Nephron progenitor cell (in vitro differentiated cells): ENCODE results near the gene SHISA2.

ENCODE experiments used
- DNase-seq: peaks from one replicate; pipeline ENCODE4 v3.0.0; 2021
- H3K27ac Mint-ChIP-seq: 2 replicates; pipeline ENCODE4 v1.8.0; 2021; ENCODE audit warnings: mild to moderate bottlenecking, moderate library complexity, mixed read lengths
- H3K27me3 Mint-ChIP-seq: 2 replicates; pipeline ENCODE4 v1.8.0; 2021; ENCODE audit warnings: mild to moderate bottlenecking, low read depth, mixed read lengths; ENCODE audit not compliant: poor library complexity
- H3K36me3 Mint-ChIP-seq: 2 replicates; pipeline ENCODE4 v1.8.0; 2021; ENCODE audit warnings: low read depth, mixed read lengths
- H3K4me1 Mint-ChIP-seq: 2 replicates; pipeline ENCODE4 v1.8.0; 2021; ENCODE audit warnings: mixed read lengths
- H3K4me3 Mint-ChIP-seq: 2 replicates; pipeline ENCODE4 v1.8.0; 2021; ENCODE audit warnings: mild to moderate bottlenecking, moderate library complexity, mixed read lengths
- H3K9me3 Mint-ChIP-seq: 2 replicates; pipeline ENCODE4 v1.8.0; 2021; ENCODE audit warnings: mild to moderate bottlenecking, moderate library complexity, mixed read lengths
- CTCF ChIP-seq: fragments of 200-600 bp; sonication (generic); IDR thresholded peaks from 2 replicates; pipeline ENCODE4 v1.5.0; 2021; ENCODE audit warnings: antibody characterized with exemption

SHISA2 gene

DNA sequence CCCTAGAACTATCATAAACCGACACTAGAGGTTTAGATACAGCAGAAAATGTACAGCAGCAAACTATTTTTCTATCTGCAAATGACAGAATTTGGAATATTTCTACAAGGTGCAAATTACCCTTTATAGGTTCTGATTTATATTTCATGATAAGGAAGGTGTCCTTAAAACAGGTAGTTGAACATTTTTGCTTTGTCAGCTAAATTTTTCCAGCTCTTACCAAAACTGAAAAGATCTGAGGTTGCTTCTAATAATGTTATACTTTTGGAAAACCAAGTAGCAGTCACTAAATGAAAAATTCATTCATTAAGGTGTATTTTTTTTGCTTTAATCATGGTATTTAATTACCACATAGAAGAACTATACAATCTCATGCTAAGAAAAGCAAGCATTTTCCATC, 9.0 kb downstream of the SHISA2 start:
- Mint-ChIP-seq H3K36me3 (peaks cover 50% of the 10 kb centered on the region), H3K27me3 (peaks cover 21% of the 10 kb centered on the region), H3K27ac (no peak overlapping the region), H3K4me3 (no peak overlapping the region), H3K9me3 (no peaks in the 10 kb centered on the region), H3K4me1 (peaks cover 25% of the 10 kb centered on the region)
- DNase-seq = no peak
- TF ChIP-seq CTCF = no peak

DNA sequence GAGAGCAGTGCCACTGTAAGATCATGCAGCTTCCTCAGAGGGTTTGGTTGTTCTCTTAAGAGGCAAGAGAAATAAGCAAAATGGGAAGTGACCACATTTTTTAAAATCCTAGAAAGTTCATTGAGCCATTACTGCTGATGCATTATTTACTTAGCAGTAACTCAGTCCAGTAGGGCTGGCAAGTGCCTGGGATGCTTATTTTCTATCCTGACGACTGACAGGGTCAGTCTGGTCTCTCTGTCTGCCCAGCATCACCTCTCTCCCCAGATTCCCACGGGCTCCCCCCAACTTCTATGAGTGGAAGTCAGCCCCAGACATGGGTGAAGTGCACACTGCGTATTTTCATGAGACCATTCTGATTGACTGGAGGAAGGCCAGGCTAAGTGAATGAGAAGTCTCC, 10.4 kb downstream of the SHISA2 start:
- H3K4me1 Mint-ChIP-seq = peaks cover 13% of the 10 kb centered on the region
- DNase-seq = no peak
- H3K9me3 Mint-ChIP-seq = peaks cover 6% of the 10 kb centered on the region
- H3K27ac Mint-ChIP-seq = no peak overlapping the region
- H3K4me3 Mint-ChIP-seq = no peak overlapping the region
- peaks cover 36% of the 10 kb centered on the region for H3K36me3 Mint-ChIP-seq
- TF ChIP-seq CTCF = no peak
- H3K27me3 Mint-ChIP-seq = peaks cover 13% of the 10 kb centered on the region

DNA sequence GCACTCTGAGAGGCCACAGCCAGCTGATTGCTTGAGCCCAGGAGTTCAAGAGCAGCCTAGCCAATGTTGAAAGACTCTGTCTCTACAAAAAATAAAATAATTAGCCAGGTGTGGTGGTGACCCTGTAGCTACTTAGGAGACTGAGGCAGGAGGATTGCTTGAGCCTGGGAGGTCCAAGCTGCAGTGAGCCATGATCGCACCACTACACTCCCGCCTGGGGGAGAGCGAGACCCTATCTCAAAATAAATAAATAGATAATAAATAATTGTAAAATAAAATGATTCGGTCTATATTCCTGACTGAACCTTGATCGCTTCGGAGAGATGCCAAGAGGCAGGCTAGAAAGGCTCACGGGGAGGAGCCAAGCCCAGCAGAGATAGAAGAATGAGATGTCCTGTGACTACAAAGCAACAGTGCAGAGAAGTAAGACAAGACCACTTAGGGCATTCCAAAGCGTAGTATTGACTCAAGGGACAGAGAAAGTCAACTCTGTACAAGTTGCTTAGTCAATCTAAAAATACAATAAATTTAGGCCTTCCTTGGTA, 12.8 kb downstream of the SHISA2 start:
- Mint-ChIP-seq H3K27me3 (peaks cover 13% of the 10 kb centered on the region), H3K4me3 (no peak overlapping the region), H3K4me1 (peaks cover 13% of the 10 kb centered on the region), H3K27ac (no peak overlapping the region), H3K9me3 (peaks cover 17% of the 10 kb centered on the region), H3K36me3 (peaks cover 17% of the 10 kb centered on the region)
- no peak for TF ChIP-seq CTCF
- no peak for DNase-seq

- H3K36me3 Mint-ChIP-seq = peaks cover 5% of the 10 kb centered on the region
- TF ChIP-seq CTCF = peak; percentile 60
- peaks cover 13% of the 10 kb centered on the region for H3K4me1 Mint-ChIP-seq
- H3K27ac Mint-ChIP-seq = no peak overlapping the region
- H3K27me3 Mint-ChIP-seq = peaks cover 19% of the 10 kb centered on the region
- DNase-seq = no peak
- H3K4me3 Mint-ChIP-seq = no peak overlapping the region
- peaks cover 17% of the 10 kb centered on the region for H3K9me3 Mint-ChIP-seq
These were observed 14.5 kb downstream of the SHISA2 start for GRCh38 chr13:26037302-26037701.

- no peak for DNase-seq
- Mint-ChIP-seq H3K36me3 (peaks cover 5% of the 10 kb centered on the region), H3K9me3 (peaks cover 25% of the 10 kb centered on the region), H3K27me3 (peaks cover 23% of the 10 kb centered on the region), H3K4me3 (no peak overlapping the region), H3K4me1 (peaks cover 8% of the 10 kb centered on the region), H3K27ac (no peak overlapping the region)
- no peak for TF ChIP-seq CTCF
These were observed 15.4 kb downstream of the SHISA2 start for GRCh38 chr13:26036383-26036782.

- H3K4me1 Mint-ChIP-seq = peaks cover 16% of the 10 kb centered on the region
- H3K27ac Mint-ChIP-seq = no peak overlapping the region
- H3K27me3 Mint-ChIP-seq = peaks cover 25% of the 10 kb centered on the region
- peaks cover 44% of the 10 kb centered on the region for H3K9me3 Mint-ChIP-seq
- no peak overlapping the region for H3K4me3 Mint-ChIP-seq
- TF ChIP-seq CTCF = no peak
- DNase-seq = no peak
- peaks cover 16% of the 10 kb centered on the region for H3K36me3 Mint-ChIP-seq
These were observed 17.8 kb downstream of the SHISA2 start for GRCh38 chr13:26034018-26034417.
